PFSK-1 (cell line): Measurements from ENCODE around the gene COL4A2.

Source experiments
- FOXP2 ChIP-seq: optimal IDR thresholded peaks from 2 replicates; pipeline ENCODE3; 2011; ENCODE audit warnings: borderline replicate concordance, control low read depth, inconsistent platforms; ENCODE audit not compliant: insufficient read depth; ENCODE audit errors: extremely low read length, extremely low read depth
- POLR2AphosphoS5 ChIP-seq: IDR thresholded peaks from 2 replicates; pipeline ENCODE4 v1.6.1; 2012; ENCODE audit warnings: low read depth, mild to moderate bottlenecking, control low read depth, low read length, moderate library complexity
- REST ChIP-seq, 2 experiments: IDR thresholded peaks; 2 replicates each; pipeline versions ENCODE4 v1.6.1 to v1.8.0; 2011 to 2012; ENCODE audit warnings: low read depth in 2 of 2, low read length in 2 of 2, control low read depth in 1 of 2, inconsistent platforms in 1 of 2, mild to moderate bottlenecking in 1 of 2, moderate library complexity in 1 of 2; ENCODE audit not compliant: insufficient read depth in 1 of 2
- SIN3A ChIP-seq: IDR thresholded peaks from 2 replicates; pipeline ENCODE4 v1.6.1; 2012; ENCODE audit warnings: mild to moderate bottlenecking, low read length, moderate library complexity, borderline replicate concordance; ENCODE audit not compliant: insufficient read depth
- TAF1 ChIP-seq: IDR thresholded peaks from 2 replicates; pipeline ENCODE4 v1.6.1; 2012; ENCODE audit warnings: low read length, control low read depth, borderline replicate concordance; ENCODE audit not compliant: insufficient read depth

The COL4A2 gene

GRCh38 chr13:110305949-110306339 is 1.1 kb upstream of the COL4A2 start:
- TF ChIP-seq SIN3A (no peak), TAF1 (no peak), POLR2AphosphoS5 (no peak)

- TF ChIP-seq REST (IDR thresholded peaks at IDR 0.05; ENCODE audit: insufficient read depth in 1 of 2, low read depth in 2 of 2, low read length in 2 of 2) (no peak), POLR2AphosphoS5 (no peak), SIN3A (no peak), FOXP2 (no peak), TAF1 (no peak)
These were observed 634 bp upstream of the COL4A2 start for GRCh38 chr13:110306340-110306959.

GRCh38 chr13:110307767-110308655 is 927 bp downstream of the COL4A2 start:
- TF ChIP-seq SIN3A (no peak), TAF1 (no peak), POLR2AphosphoS5 (no peak), REST (IDR thresholded peaks at IDR 0.05; ENCODE audit: insufficient read depth in 1 of 2, low read depth in 2 of 2, low read length in 2 of 2) (no peak), FOXP2 (no peak)

GRCh38 chr13:110308656-110309359 is 1.7 kb downstream of the COL4A2 start:
- TF ChIP-seq POLR2AphosphoS5 (no peak), SIN3A (no peak), TAF1 (no peak), FOXP2 (no peak), REST (IDR thresholded peaks at IDR 0.05; ENCODE audit: insufficient read depth in 1 of 2, low read depth in 2 of 2, low read length in 2 of 2) (no peak)

- no peak for TF ChIP-seq SIN3A
- no peak for TF ChIP-seq TAF1
- no peak for TF ChIP-seq FOXP2
- no peak for TF ChIP-seq REST (IDR thresholded peaks at IDR 0.05; ENCODE audit: insufficient read depth in 1 of 2, low read depth in 2 of 2, low read length in 2 of 2)
- TF ChIP-seq POLR2AphosphoS5, result no peak
These were observed 2.8 kb downstream of the COL4A2 start for GRCh38 chr13:110309661-110310524.
